Measurements from ENCODE around the gene GPNMB.

- TF ChIP-seq TAF1 (conservative IDR thresholded peaks at IDR 0.05) (no peak), MAX (IDR thresholded peaks at IDR 0.05) (no peak), YY1 (IDR thresholded peaks at IDR 0.05) (no peak), REST (IDR thresholded peaks at IDR 0.05) (no peak)
Observed at GRCh38 chr7:23284871-23285270, 38.3 kb downstream of the GPNMB start.

All from liver (tissue), 2 donors.